Adrenal gland (tissue), 12 donors: Measurements from ENCODE around the gene NEDD9. TPM values are rescaled to one million over a fixed set of nuclear protein-coding genes. Genes with fewer than 3 reads are reported as not detected.

Source experiments
- DNase-seq, 7 donors: peaks; one replicate each; pipeline ENCODE4 v3.0.0-alpha.2; 2019 to 2020
- H3K27ac ChIP-seq, 5 donors: fragments of 200-600 bp; sonication (generic) in 4 of 5; 1 replicate in 3 of 5; 2 replicates in 2 of 5; pipeline versions ENCODE4 v1.5.1 to v1.8.0; 2016 to 2020; ENCODE audit warnings: mild to moderate bottlenecking in 1 of 5
- H3K27me3 ChIP-seq: fragments of 200-600 bp; 2 replicates; pipeline ENCODE4 v1.8.0; 2021
- H3K36me3 ChIP-seq, 2 donors: fragments of 200-600 bp; replicated peaks in 1 of 2; 1 replicate in 1 of 2; 2 replicates in 1 of 2; pipeline versions ENCODE4 v1.5.1 to v1.8.0; 2018 to 2022
- H3K4me1 ChIP-seq, 2 donors: fragments of 200-600 bp; replicated peaks in 1 of 2; 1 replicate in 1 of 2; 2 replicates in 1 of 2; pipeline versions ENCODE4 v1.5.1 to v1.8.0; 2018 to 2021
- H3K4me3 ChIP-seq, 4 donors: fragments of 200-600 bp; sonication (generic) in 3 of 4; one replicate each; pipeline ENCODE4 v1.5.1; 2016 to 2018
- H3K9me3 ChIP-seq, 3 donors: fragments of 200-600 bp; sonication (generic) in 1 of 3; replicated peaks in 1 of 3; 1 replicate in 2 of 3; 2 replicates in 1 of 3; pipeline versions ENCODE4 v1.5.1 to v1.8.0; 2016 to 2021
- CTCF ChIP-seq, 6 experiments: fragments of 450-650 bp in 4 of 6; fragments of 200-600 bp in 2 of 6; sonication (generic) in 1 of 6; IDR thresholded peaks; 1 replicate in 5 of 6; 2 replicates in 1 of 6; pipeline versions ENCODE4 v1.5.1 to v1.8.0; 2016 to 2021; ENCODE audit warnings: antibody characterized with exemption in 6 of 6, mild to moderate bottlenecking in 2 of 6, moderate library complexity in 1 of 6
- POLR2A ChIP-seq, 2 donors: fragments of 450-650 bp; IDR thresholded peaks; one replicate each; pipeline ENCODE4 v1.6.1; 2017; ENCODE audit warnings: antibody characterized with exemption in 2 of 2, mild to moderate bottlenecking in 2 of 2, moderate library complexity in 1 of 2
- WGBS, 4 donors: extraction: QIAGEN DNeasy Blood & Tissue Kit in 2 of 4; methylation state at CpG; one replicate each; pipeline versions ENCODE4 v1.1.5 to v1.1.7; 2013 to 2017; 5-methylcytosine and 5-hydroxymethylcytosine counted together
- intact Hi-C, 2 donors: fragments of 100-400 bp; cut with DNase I; formaldehyde crosslinking; loops; one replicate each; pipeline versions ENCODE4 v1.14.1 to v1.15.0; 2022 to 2023
- polyA plus RNA-seq, 3 donors: library from polyadenylated mRNA; stranded (reverse); fragments of 200-250 nt in 2 of 3; fragments of 350-450 nt in 1 of 3; fragmentation: Illumina TruSeq in 1 of 3; extraction: RNeasy Lipid Tissue Mini Kit (QIAGEN cat#74804) in 1 of 3; gene quantifications; one replicate each; pipeline ENCODE4 v1.2.3, GENCODE V29; 2013 to 2014
- total RNA-seq, 9 donors: library from RNA; depleted of rRNA in 4 of 9; stranded (reverse); fragments of >200 nt in 4 of 9; fragments of 120-200 nt in 1 of 9; fragmentation: NEBNext Ultra II Directional in 1 of 9; extraction: Animal tissue kit (Norgen Biotek cat#: 25700) in 1 of 9; gene quantifications; one replicate each; pipeline versions ENCODE4 v1.1.0 to v1.2.4, GENCODE V29; 2013 to 2023
- donor health status: healthy with polysubstance abuse.
- donor health status: Bipolar disorder and iron deficiency.
- donor health status: DM: yes; HTN: yes; CAD: no.
- donor health status: DM: no; HTN: no; CAD: no.
- donor health status: DM: no; HTN: no; CAD: no.
- donor health status: DM: yes; HTN: yes; CAD: no.

NEDD9 gene
- total and polyA plus RNA-seq, 12 donors: 6.6 to 47.9 (median 13.5) TPM

GRCh38 chr6:11152581-11152980 lies 79.9 kb downstream of the NEDD9 start:
- no peaks in the 10 kb centered on the region for H3K9me3 ChIP-seq
- H3K4me1 ChIP-seq: no peaks in the 10 kb centered on the region
- no peaks in the 10 kb centered on the region for H3K36me3 ChIP-seq
- intact Hi-C loops: no loop called here
- DNase-seq: no peak
- no peak overlapping the region for H3K4me3 ChIP-seq
- no peak overlapping the region for H3K27ac ChIP-seq
- no peaks in the 10 kb centered on the region for H3K27me3 ChIP-seq
- TF ChIP-seq POLR2A (IDR thresholded peaks at IDR 0.05) (no peak), CTCF (IDR thresholded peaks at IDR 0.05) (no peak)

- H3K4me1 ChIP-seq: no peaks in the 10 kb centered on the region
- no peak for TF ChIP-seq CTCF (IDR thresholded peaks at IDR 0.05)
- TF ChIP-seq POLR2A (IDR thresholded peaks at IDR 0.05): no peak
- H3K4me3 ChIP-seq: no peak overlapping the region
- intact Hi-C loops: no loop called here
- no peak overlapping the region for H3K27ac ChIP-seq
- H3K36me3 ChIP-seq: no peaks in the 10 kb centered on the region
- WGBS, 4 donors: 90 to 100% (median 94%) methylated on average over 1 of the region's 1 CpG
- H3K27me3 ChIP-seq: no peaks in the 10 kb centered on the region
- H3K9me3 ChIP-seq: no peaks in the 10 kb centered on the region
- DNase-seq: no peak
These were observed 81.0 kb downstream of the NEDD9 start for GRCh38 chr6:11151488-11151887.

GRCh38 chr6:11149551-11149950 lies 82.9 kb downstream of the NEDD9 start:
- H3K36me3 ChIP-seq: no peaks in the 10 kb centered on the region
- H3K27ac ChIP-seq: no peak overlapping the region
- no peak for DNase-seq
- H3K4me3 ChIP-seq: no peak overlapping the region
- 95 to 100% (median 97%) methylated on average over 3 of the region's 3 CpGs for WGBS, 4 donors
- no peaks in the 10 kb centered on the region for H3K9me3 ChIP-seq
- no peaks in the 10 kb centered on the region for H3K4me1 ChIP-seq
- intact Hi-C loops: loop anchor here in 1 of 2 donors (5.0 kb wide), 1 partner anchor 348 kb away; no protein-coding TSS in a partner anchor
- H3K27me3 ChIP-seq: no peaks in the 10 kb centered on the region
- no peak for TF ChIP-seq CTCF (IDR thresholded peaks at IDR 0.05)
- TF ChIP-seq POLR2A (IDR thresholded peaks at IDR 0.05): no peak

GRCh38 chr6:11146117-11146826 lies 86.2 kb downstream of the NEDD9 start:
- 92 to 98% (median 96%) methylated on average over 4 of the region's 4 CpGs for WGBS, 4 donors
- no peaks in the 10 kb centered on the region for H3K27me3 ChIP-seq
- H3K27ac ChIP-seq: no peak overlapping the region
- H3K4me3 ChIP-seq: no peak overlapping the region
- TF ChIP-seq POLR2A (IDR thresholded peaks at IDR 0.05) (no peak), CTCF (IDR thresholded peaks at IDR 0.05) (no peak)
- no peaks in the 10 kb centered on the region for H3K36me3 ChIP-seq
- intact Hi-C loops: loop anchor here in 1 of 2 donors (5.0 kb wide), 1 partner anchor 351 kb away; no protein-coding TSS in a partner anchor
- no peaks in the 10 kb centered on the region for H3K9me3 ChIP-seq
- DNase-seq: no peak
- H3K4me1 ChIP-seq: peaks cover 0 to 8% of the 10 kb centered on the region in 2 donors
